GM18909 (cell line): ENCODE measurements around the gene TAF4.
"Not testable (repeated sequence)": the region's sequence is repeated elsewhere in the genome, so short reads cannot be mapped to it uniquely, and the experiment has no call there.

Experiments used
- ATAC-seq: cut with Tn5 transposase; IDR thresholded peaks from one replicate; pipeline ENCODE4 v1.9.1; 2021; ENCODE audit warnings: mild to moderate bottlenecking; ENCODE audit not compliant: unreplicated experiment, poor library complexity

The TAF4 gene

GRCh38 chr20:61984431-61984830 lies 81.2 kb downstream of the TAF4 start:
- ATAC-seq = not testable (repeated sequence)

GRCh38 chr20:61983965-61984364 lies 81.7 kb downstream of the TAF4 start:
- ATAC-seq = no peak

GRCh38 chr20:61982951-61983315 lies 82.7 kb downstream of the TAF4 start:
- ATAC-seq = no peak

- ATAC-seq = no peak
These were observed 83.3 kb downstream of the TAF4 start for GRCh38 chr20:61982191-61982950.

- not testable (repeated sequence) for ATAC-seq
These were observed 84.0 kb downstream of the TAF4 start for GRCh38 chr20:61981691-61982090.

- no peak for ATAC-seq
These were observed 84.8 kb downstream of the TAF4 start for GRCh38 chr20:61980647-61981583.

- no peak for ATAC-seq
These were observed 85.7 kb downstream of the TAF4 start for GRCh38 chr20:61979701-61980635.

- ATAC-seq = no peak
These were observed 86.6 kb downstream of the TAF4 start for GRCh38 chr20:61979090-61979489.

GRCh38 chr20:61978491-61978890 lies 87.2 kb downstream of the TAF4 start:
- ATAC-seq = no peak

GRCh38 chr20:61977419-61977786 lies 88.3 kb downstream of the TAF4 start:
- no peak for ATAC-seq

- ATAC-seq = no peak
These were observed 88.8 kb downstream of the TAF4 start for GRCh38 chr20:61976644-61977418.

- no peak for ATAC-seq
These were observed 89.4 kb downstream of the TAF4 start for GRCh38 chr20:61976263-61976643.

- ATAC-seq = no peak
These were observed 90.1 kb downstream of the TAF4 start for GRCh38 chr20:61975407-61976129.

GRCh38 chr20:61974357-61974665 lies 91.4 kb downstream of the TAF4 start:
- ATAC-seq = no peak

GRCh38 chr20:61973515-61974356 lies 91.9 kb downstream of the TAF4 start:
- no peak for ATAC-seq

- ATAC-seq = no peak
These were observed 92.8 kb downstream of the TAF4 start for GRCh38 chr20:61972636-61973508.

GRCh38 chr20:61971595-61971994 lies 94.1 kb downstream of the TAF4 start:
- not testable (repeated sequence) for ATAC-seq
